AG04450 (cell line): ENCODE measurements around the gene MRPL18. TPM values are rescaled to one million over a fixed set of nuclear protein-coding genes. Genes with fewer than 3 reads are reported as not detected.
"Not testable (repeated sequence)": the region's sequence is repeated elsewhere in the genome, so short reads cannot be mapped to it uniquely, and the experiment has no call there.

Experiments used
- CTCF ChIA-PET: fragments of 300-600, 350-600 bp; formaldehyde crosslinking; extraction: SDS; loops from one replicate; lab custom pipeline; 2022; ENCODE audit warnings: antibody characterized with exemption, inconsistent platforms; lab: Charles Lee
- POLR2A ChIA-PET: fragments of 350-600 bp; formaldehyde crosslinking; extraction: SDS; loops from one replicate; lab custom pipeline; 2021; ENCODE audit warnings: antibody characterized with exemption, inconsistent platforms; lab: Yijun Ruan, JAX
- DNase-seq: peaks from one replicate; pipeline ENCODE4 v3.0.0-alpha.2; 2011; ENCODE audit warnings: low read depth, low spot score
- H3K27ac ChIP-seq: one replicate; pipeline ENCODE4 v1.5.1; 2012; ENCODE audit warnings: low read depth, low read length, control low read depth
- H3K27me3 ChIP-seq: one replicate; pipeline ENCODE4 v1.6.0; 2012; ENCODE audit warnings: low read length; ENCODE audit not compliant: control insufficient read depth, insufficient read depth
- H3K4me3 ChIP-seq: 2 replicates; pipeline ENCODE4 v1.5.1; 2011; ENCODE audit warnings: mild to moderate bottlenecking, low read depth, low read length, control low read depth
- H3K9me3 ChIP-seq: 2 replicates; pipeline ENCODE4 v1.5.1; 2012; ENCODE audit warnings: low read length; ENCODE audit not compliant: control insufficient read depth, insufficient read depth
- polyA plus RNA-seq: library from polyadenylated mRNA; depleted of rRNA; stranded (reverse); fragments of >200 nt; gene quantifications from 2 replicates; pipeline ENCODE4 v1.2.3, GENCODE V29; 2011
- TF ChIP-seq, protein P1 (sequence below): IDR thresholded peaks from 2 replicates; pipeline ENCODE4 v1.5.1; 2011; ENCODE audit warnings: low read depth, low read length, control low read depth, inconsistent platforms

The MRPL18 gene
- polyA plus RNA-seq, 1 experiment = 96.7 TPM

DNA sequence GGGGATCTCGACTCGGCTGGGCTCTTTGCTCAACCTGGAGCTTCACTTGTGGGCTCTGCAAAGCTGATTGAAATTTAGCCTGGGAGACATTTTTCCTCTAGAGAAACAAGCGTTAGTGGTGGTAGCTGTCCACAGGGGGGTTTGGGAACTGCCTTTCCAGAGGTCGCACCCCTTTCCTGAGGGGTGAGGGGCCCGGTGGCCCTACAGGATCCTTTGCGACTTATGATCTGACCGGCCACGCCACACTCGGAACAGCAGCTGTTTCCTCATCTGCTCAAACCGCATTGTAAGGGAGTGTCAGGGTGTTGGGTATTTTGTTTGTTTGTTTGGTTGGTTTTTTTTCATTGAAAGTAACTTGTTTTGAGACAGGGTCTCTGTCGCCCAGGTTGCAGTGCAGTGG, 30.9 kb downstream of the MRPL18 start:
- TF ChIP-seq, protein P1, sequence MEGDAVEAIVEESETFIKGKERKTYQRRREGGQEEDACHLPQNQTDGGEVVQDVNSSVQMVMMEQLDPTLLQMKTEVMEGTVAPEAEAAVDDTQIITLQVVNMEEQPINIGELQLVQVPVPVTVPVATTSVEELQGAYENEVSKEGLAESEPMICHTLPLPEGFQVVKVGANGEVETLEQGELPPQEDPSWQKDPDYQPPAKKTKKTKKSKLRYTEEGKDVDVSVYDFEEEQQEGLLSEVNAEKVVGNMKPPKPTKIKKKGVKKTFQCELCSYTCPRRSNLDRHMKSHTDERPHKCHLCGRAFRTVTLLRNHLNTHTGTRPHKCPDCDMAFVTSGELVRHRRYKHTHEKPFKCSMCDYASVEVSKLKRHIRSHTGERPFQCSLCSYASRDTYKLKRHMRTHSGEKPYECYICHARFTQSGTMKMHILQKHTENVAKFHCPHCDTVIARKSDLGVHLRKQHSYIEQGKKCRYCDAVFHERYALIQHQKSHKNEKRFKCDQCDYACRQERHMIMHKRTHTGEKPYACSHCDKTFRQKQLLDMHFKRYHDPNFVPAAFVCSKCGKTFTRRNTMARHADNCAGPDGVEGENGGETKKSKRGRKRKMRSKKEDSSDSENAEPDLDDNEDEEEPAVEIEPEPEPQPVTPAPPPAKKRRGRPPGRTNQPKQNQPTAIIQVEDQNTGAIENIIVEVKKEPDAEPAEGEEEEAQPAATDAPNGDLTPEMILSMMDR = no peak
- POLR2A ChIA-PET = no interaction called here
- CTCF ChIA-PET = no interaction called here

DNA sequence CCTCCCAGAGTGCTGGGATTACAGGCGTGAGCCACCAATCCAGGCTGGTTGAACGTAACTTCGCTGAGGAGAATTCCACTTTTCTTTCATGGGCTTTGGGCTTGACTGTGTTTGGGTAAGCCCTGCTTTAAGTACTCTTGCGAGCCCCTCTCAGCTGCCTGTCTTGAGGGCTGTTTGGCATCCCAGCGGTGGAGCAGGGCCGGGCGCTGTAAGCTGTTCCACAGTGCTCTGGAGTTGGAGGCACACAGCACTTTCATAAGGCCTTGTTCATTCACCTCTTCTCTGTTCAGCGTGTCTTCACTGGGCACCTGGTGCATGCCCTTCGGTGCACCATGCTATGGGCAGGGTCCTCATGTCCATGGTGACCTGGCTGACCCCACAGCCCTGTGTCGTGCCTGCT, 31.5 kb downstream of the MRPL18 start:
- no peak for DNase-seq
- Histone ChIP-seq H3K4me3 (no peak overlapping the region), H3K9me3 (peaks cover 5% of the 10 kb centered on the region; the same call in 1 of the 2 replicates), H3K27me3 (peaks cover 20% of the 10 kb centered on the region), H3K27ac (no peak overlapping the region)
- ChIA-PET CTCF (no interaction called here), POLR2A (no interaction called here)
- TF ChIP-seq, protein P1 = no peak

More for the DNA sequence above, 30.9 kb downstream of the MRPL18 start:
- Histone ChIP-seq H3K27ac (no peak overlapping the region), H3K9me3 (peaks cover 3% of the 10 kb centered on the region; the same call in 1 of the 2 replicates), H3K27me3 (peaks cover 20% of the 10 kb centered on the region), H3K4me3 (no peak overlapping the region)
- no peak for DNase-seq

DNA sequence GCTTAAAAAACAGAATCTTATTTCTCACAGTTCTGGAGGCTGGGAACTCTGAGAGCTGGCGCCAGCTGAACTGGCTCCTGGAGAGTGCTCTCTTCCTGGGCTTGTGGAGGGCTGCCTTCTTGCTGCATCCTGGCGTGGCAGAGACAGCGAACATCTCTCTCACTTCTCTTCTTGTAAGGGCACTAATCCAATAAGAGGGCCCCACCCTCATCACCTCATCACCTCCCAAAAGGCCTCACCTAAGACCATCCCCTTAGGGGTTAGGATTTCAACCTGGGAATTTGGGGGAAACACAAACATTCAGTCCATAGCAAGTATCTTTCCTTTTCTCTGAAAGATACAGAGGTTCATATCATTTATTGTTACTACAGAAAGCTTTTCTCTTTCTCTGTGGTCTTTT, 33.7 kb downstream of the MRPL18 start:
- ChIA-PET POLR2A (no interaction called here), CTCF (interaction anchor here (0.5 kb wide), 1 partner anchor 104 kb away, joined by 3 read pairs; no protein-coding TSS in a partner anchor)
- Histone ChIP-seq H3K27ac (no peak overlapping the region), H3K9me3 (peaks cover 5% of the 10 kb centered on the region; the same call in 1 of the 2 replicates), H3K27me3 (peaks cover 14% of the 10 kb centered on the region), H3K4me3 (no peak overlapping the region)
- DNase-seq = no peak
- TF ChIP-seq, protein P1 = no peak

DNA sequence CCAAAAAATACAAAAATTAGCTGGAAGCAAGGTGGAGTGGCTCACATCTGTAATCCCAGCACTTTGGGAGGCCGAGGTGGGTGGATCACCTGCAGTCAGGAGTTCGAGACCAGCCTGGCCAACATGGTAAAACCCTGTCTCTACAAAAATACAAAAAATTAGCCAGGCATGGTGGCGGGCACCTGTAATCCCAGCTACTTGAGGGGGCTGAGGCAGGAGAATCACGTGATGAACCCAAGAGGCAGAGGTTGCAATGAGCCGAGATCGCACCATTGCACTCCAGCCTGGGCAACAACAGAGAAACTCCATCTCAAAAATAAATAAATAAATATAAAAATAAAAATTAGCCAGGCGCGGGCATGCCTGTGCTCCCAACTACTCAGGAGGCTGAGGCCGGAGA, 34.4 kb downstream of the MRPL18 start:
- H3K27ac ChIP-seq, DNase-seq, H3K9me3 ChIP-seq, H3K4me3 ChIP-seq, POLR2A ChIA-PET: not testable (repeated sequence)
- CTCF ChIA-PET = interaction anchor here (0.5 kb wide), 1 partner anchor 104 kb away, joined by 3 read pairs; no protein-coding TSS in a partner anchor
- peaks cover 13% of the 10 kb centered on the region for H3K27me3 ChIP-seq

DNA sequence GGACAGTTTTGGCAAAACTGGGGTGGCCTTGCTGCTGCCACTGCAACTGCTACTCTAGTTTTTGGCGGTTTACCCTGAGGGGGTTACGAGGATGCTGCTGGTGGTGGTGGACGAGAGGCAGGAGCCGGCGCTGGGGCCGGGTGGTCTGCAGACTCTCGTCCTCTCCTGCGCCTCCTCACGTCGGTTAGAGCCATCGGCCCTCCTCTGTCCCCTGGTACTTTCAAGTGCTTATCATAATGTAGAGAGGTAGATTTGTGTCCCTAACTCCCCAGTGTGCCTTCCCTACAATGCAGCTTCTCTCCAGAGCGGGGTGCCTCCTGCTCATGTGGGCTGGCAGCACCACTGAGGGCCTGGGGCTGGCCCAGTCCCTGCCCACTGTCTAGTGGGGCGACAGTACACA, 35.7 kb downstream of the MRPL18 start:
- no peak for DNase-seq
- CTCF ChIA-PET = interaction anchor here (0.9 kb wide), 1 partner anchor 630 kb away, joined by 3 read pairs; no protein-coding TSS in a partner anchor
- H3K4me3 ChIP-seq = no peak overlapping the region
- TF ChIP-seq, protein P1 = no peak
- POLR2A ChIA-PET = no interaction called here
- H3K27ac ChIP-seq = no peak overlapping the region
- H3K27me3 ChIP-seq = peaks cover 2% of the 10 kb centered on the region
- H3K9me3 ChIP-seq = peaks cover 5% of the 10 kb centered on the region; the same call in 1 of the 2 replicates
